ENCODE data around the gene DENND1C. TPM values are rescaled to one million over a fixed set of nuclear protein-coding genes. Genes with fewer than 3 reads are reported as not detected.

DENND1C gene
- total RNA-seq, 3 donors from 2014 or later = 3.8 to 4.7 (median 4.1) TPM

GRCh38 chr19:6471076-6471475, 10.5 kb downstream of the DENND1C start:
- intact Hi-C loops (cut with DNase I, micrococcal nuclease) = no loop called here
- peaks cover 8% of the 10 kb centered on the region for H3K4me1 ChIP-seq (ENCODE audit: low read depth)
- no peak for TF ChIP-seq CTCF (IDR thresholded peaks at IDR 0.05)
- no peak overlapping the region for H3K4me3 ChIP-seq
- no peaks in the 10 kb centered on the region for H3K36me3 ChIP-seq (ENCODE audit: low read depth)
- H3K9me3 ChIP-seq = no peaks in the 10 kb centered on the region
- ATAC-seq = no peak
- DNase-seq = no peak

GRCh38 chr19:6470173-6470572, 11.4 kb downstream of the DENND1C start:
- H3K4me1 ChIP-seq (ENCODE audit: low read depth) = no peaks in the 10 kb centered on the region
- DNase-seq (no peak), ATAC-seq (no peak)
- intact Hi-C loops (cut with DNase I, micrococcal nuclease) = no loop called here
- TF ChIP-seq CTCF (IDR thresholded peaks at IDR 0.05) = no peak
- no peak overlapping the region for H3K4me3 ChIP-seq
- no peaks in the 10 kb centered on the region for H3K36me3 ChIP-seq (ENCODE audit: low read depth)
- no peaks in the 10 kb centered on the region for H3K9me3 ChIP-seq

- Histone ChIP-seq H3K9me3 (no peaks in the 10 kb centered on the region), H3K4me3 (no peak overlapping the region), H3K36me3 (ENCODE audit: low read depth) (no peaks in the 10 kb centered on the region), H3K4me1 (ENCODE audit: low read depth) (peaks cover 17% of the 10 kb centered on the region)
- no peak for TF ChIP-seq CTCF (IDR thresholded peaks at IDR 0.05)
- DNase-seq = no peak
- no peak for ATAC-seq
- intact Hi-C loops (cut with DNase I, micrococcal nuclease) = no loop called here
Observed at GRCh38 chr19:6467384-6467783, 14.2 kb downstream of the DENND1C start.

GRCh38 chr19:6466526-6467248, 14.9 kb downstream of the DENND1C start:
- Histone ChIP-seq H3K4me1 (ENCODE audit: low read depth) (peaks cover 24% of the 10 kb centered on the region), H3K4me3 (no peak overlapping the region), H3K9me3 (no peaks in the 10 kb centered on the region), H3K36me3 (ENCODE audit: low read depth) (no peaks in the 10 kb centered on the region)
- TF ChIP-seq CTCF (IDR thresholded peaks at IDR 0.05) = no peak
- intact Hi-C loops (cut with DNase I, micrococcal nuclease) = no loop called here
- no peak for DNase-seq
- ATAC-seq = no peak

- peaks cover 25% of the 10 kb centered on the region for H3K4me1 ChIP-seq (ENCODE audit: low read depth)
- H3K36me3 ChIP-seq (ENCODE audit: low read depth) = no peaks in the 10 kb centered on the region
- ATAC-seq = no peak
- no peaks in the 10 kb centered on the region for H3K9me3 ChIP-seq
- intact Hi-C loops (cut with DNase I, micrococcal nuclease) = no loop called here
- no peak overlapping the region for H3K4me3 ChIP-seq
- DNase-seq = no peak
- TF ChIP-seq CTCF (IDR thresholded peaks at IDR 0.05) = no peak
Observed at GRCh38 chr19:6465663-6466062, 15.9 kb downstream of the DENND1C start.

Measured in mucosa of descending colon (tissue), 3 donors.